HG02981 (cell line): Measurements from ENCODE around the gene SLC44A2.

Source experiments
- ATAC-seq: cut with Tn5 transposase; IDR thresholded peaks from one replicate; pipeline ENCODE4 v1.9.1; 2021; ENCODE audit warnings: mild to moderate bottlenecking, moderate library complexity; ENCODE audit not compliant: unreplicated experiment

Gene SLC44A2

GRCh38 chr19:10680545-10681135, 55.3 kb downstream of the SLC44A2 start:
- ATAC-seq: no peak

DNA sequence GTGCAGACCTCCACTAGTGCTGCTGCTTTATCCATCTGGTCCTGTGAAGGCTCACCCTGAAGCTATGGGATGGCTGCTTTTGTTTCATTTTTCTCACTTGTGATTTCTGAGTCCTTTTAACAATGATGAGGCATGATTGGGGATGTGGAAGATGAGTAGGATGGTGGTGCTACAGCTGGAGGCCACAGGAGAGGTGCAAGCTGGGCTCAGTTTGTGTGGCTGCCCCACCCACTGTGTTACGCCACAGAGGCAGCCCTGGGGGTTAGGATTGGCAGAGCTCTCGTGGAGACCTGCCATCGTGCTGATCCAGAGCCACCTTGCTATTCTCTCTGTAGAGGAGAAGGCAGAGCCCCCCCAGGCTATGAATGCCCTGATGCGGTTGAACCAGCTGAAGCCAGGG, 56.3 kb downstream of the SLC44A2 start:
- no peak for ATAC-seq

DNA sequence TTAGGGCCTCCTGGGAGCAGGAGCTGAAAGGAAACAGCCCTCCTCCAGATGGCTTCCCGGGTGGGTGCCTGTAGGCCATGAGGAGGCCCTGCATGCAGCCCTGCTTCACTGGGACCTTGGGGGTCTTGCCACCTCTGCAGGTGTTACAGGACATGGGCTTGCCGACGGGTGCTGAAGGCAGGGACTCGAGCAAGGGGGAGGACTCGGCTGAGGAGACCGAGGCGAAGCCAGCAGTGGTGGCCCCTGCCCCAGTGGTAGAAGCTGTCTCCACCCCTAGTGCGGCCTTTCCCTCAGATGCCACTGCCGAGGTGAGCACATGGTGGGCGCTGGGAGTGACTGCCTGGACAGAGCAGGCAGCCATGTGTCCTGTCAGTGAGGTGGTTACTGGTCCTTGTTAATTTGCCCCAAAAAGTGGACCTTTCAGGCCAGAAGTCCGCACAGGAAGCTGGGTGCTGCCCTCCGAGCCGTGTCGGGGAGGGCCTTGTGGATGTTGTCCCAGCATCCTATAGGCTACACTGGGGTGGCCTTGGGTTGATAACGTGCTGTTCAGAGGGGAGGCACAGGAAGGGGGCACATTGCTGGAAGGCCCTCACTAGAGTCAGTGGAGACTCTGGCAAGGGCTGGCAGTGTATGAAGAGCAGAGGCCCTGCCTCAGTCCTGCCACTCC, 57.2 kb downstream of the SLC44A2 start:
- no peak for ATAC-seq

DNA sequence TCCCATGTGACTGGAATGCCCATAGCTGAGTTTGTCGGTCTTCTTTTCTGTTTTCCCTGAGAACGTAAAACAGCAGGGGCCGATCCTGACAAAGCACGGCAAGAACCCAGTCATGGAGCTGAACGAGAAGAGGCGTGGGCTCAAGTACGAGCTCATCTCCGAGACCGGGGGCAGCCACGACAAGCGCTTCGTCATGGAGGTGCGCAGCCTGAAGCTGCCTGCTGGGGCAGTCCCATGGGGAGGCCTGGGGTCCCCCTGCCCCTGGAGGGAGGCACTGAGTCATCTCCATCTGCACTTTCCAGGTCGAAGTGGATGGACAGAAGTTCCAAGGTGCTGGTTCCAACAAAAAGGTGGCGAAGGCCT, 57.7 kb downstream of the SLC44A2 start:
- ATAC-seq: no peak

DNA sequence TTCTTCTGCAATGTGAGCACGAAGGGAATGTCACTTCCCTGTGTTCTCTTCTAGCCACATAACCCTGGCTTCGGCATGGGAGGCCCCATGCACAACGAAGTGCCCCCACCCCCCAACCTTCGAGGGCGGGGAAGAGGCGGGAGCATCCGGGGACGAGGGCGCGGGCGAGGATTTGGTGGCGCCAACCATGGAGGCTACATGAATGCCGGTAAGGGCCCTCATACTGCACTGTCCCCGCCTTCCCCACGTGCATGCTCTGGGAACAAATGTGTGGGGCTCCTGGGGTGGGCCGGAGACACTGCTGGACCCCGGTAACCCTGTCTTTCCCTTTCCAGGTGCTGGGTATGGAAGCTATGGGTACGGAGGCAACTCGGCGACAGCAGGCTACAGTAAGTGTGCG, 58.2 kb downstream of the SLC44A2 start:
- no peak for ATAC-seq

GRCh38 chr19:10685210-10685609, 59.9 kb downstream of the SLC44A2 start:
- ATAC-seq: no peak

- ATAC-seq: no peak
Observed at GRCh38 chr19:10686193-10686592, 60.8 kb downstream of the SLC44A2 start.

DNA sequence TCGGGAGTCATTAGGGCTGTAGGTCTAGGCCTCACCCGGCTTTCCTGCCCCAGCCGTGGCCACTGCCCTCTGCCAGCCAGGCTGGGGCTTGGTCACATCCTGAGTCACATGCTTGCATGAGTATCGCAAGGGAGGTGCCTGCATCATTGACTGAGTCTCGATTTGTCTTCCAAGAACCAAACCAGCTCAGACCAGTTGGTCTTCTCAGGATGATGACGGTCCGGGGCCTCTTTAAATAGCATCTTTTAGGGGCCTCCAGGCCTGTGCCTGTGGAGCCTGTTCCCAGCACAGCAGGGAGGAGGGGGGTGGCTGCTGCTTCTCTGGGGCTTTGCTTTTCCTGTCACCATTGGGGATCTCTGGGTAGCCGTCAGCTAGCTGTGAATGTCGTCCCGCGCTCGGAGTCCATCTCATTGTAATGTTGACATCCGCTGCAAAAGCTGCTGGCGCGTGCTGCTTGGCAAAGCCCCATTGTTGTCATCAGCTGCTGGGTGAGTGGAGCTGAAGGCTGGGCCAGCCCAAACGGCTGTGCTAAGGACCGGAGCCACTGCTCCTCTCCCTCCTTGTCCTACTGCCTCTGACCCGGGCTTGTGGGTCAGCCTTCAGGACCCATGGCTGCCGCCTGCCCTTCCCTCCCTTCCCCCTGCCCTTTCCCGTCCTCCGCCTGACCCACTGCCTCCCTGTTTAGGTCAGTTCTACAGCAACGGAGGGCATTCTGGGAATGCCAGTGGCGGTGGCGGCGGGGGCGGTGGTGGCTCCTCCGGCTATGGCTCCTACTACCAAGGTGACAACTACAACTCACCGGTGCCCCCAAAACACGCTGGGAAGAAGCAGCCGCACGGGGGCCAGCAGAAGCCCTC, 61.5 kb downstream of the SLC44A2 start:
- no peak for ATAC-seq

- ATAC-seq: no peak
Observed at GRCh38 chr19:10687518-10688288, 62.4 kb downstream of the SLC44A2 start.

GRCh38 chr19:10688545-10689280, 63.4 kb downstream of the SLC44A2 start:
- ATAC-seq: no peak

GRCh38 chr19:10690341-10690781, 65.0 kb downstream of the SLC44A2 start:
- no peak for ATAC-seq

- ATAC-seq: no peak
Observed at GRCh38 chr19:10691178-10691881, 66.0 kb downstream of the SLC44A2 start.

DNA sequence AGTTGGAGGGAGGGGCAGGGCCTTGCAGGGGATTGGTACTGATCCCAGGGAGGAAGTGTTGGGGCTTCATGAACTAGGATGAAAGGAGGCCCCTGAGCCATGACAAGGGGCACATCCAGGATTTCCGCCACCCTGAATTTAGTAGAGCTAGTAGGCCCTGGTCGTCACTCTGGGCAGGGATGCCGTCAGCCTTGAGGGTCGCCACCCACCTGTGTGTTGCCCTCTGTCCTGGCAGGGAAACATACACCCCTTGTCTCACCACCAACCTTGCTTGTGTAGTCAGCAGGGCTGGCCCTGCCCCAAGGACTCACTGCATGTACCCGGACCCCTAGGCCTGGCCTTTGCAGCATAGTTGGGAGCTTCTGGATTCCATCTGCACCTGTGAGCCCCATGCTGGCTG, 66.5 kb downstream of the SLC44A2 start:
- no peak for ATAC-seq

GRCh38 chr19:10692673-10693264, 67.4 kb downstream of the SLC44A2 start:
- no peak for ATAC-seq
